DMS153 (cell line): ENCODE data around the gene B3GALT5.

Experiments
- DNase-seq: peaks from one replicate; lab custom pipeline; 2025; lab: John Stamatoyannopoulos, UW

B3GALT5 gene

DNA sequence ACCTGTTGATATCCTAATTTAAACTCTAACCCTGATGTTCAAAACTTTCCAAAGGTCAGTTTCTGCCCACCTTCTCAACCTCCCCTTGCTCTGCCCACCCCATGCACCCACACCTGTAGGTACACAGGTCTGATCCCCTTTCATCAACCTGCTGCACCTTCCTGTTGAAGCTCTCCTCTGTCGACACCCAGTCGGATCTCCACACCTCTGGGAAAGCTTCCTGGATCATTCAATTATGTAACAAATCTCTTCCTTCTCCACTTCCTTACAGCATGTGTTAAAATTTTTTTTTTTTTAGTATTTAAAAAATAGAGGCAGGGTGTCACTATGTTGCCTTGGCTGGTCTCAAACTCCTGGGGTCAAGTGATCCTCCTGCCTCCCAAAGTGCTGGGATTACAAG is 87.6 kb downstream of the B3GALT5 start:
- DNase-seq = no peak

DNA sequence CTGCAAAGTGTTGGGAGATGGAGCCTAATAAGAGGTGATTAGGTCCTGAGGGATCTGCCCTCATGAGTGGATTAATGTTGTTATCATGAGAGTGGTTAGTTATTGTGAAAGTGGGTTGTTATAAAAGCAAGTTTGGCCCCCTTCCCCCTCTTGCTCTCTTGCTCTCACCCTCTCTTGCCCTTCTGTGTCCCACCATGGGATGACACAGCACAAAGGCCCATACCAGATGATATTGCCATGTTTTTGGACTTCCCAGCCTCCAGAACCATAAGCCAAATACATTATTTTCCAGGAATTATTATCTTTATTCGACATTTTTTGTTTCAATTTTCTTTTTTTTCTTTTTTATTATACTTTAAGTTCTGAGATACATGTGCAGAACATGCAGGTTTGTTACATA is 90.8 kb downstream of the B3GALT5 start:
- DNase-seq = no peak

DNA sequence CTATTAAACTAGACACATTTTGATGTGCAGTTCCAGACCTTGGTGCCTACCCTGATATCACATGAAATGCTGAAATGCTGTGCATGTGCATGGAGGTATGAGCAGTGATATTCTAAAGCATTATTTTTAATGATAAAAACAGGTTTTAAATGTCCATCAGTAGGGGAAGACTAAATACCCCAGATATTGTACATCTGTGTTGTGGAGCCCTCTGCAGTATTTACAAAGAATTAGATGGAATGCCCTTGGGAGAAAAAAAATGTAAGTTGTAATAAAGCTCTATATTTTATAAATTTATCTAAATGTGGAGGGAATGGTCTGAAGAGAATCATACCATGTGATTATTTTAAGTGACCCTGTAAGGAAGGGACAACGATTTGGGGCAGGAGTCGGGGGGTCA is 93.1 kb downstream of the B3GALT5 start:
- DNase-seq = no peak

DNA sequence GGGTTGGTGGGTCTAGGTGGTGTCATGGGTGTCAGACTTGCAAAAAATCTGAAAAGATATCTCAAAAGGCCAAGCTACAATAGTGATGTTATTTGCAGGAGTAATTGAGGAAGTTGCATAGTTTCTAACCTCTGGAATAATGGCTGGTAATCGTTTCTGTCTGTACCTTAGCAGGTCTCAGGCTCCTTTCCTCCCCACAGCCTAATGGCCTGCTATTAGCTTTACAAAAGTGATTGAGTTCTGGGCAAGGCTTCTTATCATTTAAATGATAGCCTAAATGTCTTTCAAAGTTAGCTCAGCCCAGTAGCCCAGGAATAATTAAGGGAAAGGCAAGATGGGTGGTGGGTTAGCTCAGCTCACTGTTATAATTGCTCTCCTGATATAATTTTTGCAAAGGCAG is 94.6 kb downstream of the B3GALT5 start:
- DNase-seq = no peak

DNA sequence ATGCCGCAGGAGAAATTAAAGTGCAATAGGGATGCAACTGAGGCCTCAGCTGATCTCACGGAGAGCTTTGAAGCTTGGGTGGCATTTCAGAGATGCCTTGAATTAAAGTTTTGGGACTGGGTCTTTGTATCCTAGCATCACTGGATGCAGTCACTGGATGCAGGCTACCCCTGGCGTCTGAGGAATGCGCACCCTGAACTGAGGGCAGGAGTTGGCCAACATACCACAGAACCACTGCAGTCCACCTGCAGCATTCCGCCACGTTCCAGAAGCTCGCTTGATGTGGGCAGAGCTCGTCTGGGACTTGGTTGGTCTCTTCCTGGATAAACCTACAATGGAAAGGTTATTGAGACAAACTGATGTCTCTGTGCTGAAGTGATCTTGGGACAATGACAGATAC is 98.1 kb downstream of the B3GALT5 start:
- no peak for DNase-seq

DNA sequence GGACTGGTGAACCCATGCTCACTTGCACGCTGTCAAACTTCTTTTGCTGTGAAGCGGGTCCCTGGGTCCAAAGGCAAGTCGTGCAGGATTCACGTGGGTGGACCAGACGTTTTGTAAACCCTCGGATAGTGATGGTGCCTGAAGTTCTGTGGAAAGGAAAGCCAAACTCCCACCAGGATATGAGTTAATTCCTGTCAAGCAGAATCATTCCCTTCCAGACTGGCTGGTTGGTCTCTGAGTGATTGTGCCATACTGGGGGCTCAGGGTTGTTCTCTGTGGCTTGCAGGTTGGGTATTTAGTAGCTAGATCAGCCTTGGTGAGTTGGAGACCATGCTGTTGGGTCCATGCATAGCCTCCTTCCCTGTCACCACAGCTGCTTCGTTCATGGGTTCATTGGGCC is 99.5 kb downstream of the B3GALT5 start:
- no peak for DNase-seq

DNA sequence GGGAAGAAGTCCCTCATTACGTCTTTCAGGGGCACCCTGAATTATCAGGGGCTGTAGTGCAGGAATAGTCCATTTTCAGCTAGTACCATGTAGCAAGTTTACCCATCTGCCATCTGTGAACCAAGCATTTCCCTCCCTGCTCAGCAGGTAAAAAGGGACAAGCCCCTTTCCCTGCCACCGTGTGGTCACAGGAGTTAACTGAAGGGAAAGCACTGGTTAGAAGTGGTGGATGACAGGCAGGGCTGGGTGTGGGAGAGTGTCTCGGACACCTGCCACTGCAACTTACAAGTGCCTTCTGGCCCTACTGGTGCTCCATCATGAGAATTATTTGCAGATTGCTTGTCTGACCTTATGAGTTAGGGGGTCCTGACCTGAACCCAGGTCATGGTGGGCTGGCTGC is 100.2 kb downstream of the B3GALT5 start:
- DNase-seq = peak; percentile 66

DNA sequence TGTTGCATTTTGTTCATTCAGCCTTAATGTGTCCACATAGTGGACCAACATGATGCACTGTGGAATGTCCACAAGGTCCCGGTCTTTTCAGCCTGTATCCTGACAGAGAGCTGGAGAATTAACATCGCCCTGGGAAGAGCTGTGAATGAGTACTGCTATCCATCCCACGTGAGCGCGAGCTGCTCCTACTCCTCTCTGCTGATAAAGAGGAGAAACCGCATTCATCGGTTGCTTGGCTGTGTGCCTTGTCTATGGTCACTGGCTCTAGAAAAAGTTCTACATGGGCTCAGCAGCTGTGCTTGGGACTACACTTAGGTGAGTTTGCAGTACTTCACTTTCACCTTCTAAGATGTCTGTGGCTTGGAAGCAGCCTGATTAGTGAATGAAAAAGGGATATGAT is 101.2 kb downstream of the B3GALT5 start:
- no peak for DNase-seq

DNA sequence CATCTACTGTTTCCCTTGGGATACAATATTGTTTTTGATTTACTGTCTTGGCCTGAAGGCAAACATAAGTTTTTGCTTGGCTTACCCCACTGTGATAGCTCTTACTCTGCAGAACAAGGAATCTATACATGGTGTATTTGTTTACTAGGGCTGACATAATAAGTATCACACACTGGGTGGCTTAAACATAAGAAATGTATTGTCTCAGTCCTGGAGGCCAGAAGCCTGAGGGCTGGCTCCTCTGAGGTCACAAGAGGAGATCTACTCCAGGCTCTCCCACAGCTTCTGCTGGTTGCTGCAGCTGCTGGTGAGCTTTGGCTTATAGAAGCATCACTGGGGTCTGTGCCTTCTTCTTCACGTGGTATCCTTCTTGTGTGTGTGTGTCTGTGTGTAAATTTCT is 101.6 kb downstream of the B3GALT5 start:
- DNase-seq = no peak

DNA sequence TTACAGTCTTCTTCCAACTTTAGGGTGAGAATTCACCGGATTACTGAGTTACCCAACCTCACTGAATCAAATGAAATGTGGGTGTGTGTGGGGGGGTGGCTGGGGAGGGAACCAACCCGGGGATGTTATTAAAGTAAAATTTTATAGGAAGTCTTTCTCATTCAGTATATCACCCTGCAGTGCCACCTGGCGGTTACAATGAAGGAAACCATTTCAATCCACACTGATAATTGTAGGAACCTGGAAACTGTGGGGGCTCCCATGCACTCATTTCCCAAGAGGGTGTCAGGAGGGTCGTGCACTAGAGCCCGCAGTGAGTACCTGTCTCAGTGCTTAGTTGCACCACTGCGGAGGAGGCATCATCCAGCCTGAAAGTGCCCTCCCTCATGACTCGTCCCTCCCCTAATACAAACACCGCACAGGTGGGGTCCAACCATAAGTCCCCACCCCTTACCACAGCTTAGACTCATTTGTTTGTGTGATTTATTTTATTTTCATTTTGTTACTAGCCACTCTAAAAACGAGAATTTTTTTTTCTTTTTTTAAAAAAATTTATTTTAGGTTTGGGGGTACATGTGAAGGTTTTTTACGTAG is 103.2 kb downstream of the B3GALT5 start:
- peak; percentile 19 for DNase-seq

DNA sequence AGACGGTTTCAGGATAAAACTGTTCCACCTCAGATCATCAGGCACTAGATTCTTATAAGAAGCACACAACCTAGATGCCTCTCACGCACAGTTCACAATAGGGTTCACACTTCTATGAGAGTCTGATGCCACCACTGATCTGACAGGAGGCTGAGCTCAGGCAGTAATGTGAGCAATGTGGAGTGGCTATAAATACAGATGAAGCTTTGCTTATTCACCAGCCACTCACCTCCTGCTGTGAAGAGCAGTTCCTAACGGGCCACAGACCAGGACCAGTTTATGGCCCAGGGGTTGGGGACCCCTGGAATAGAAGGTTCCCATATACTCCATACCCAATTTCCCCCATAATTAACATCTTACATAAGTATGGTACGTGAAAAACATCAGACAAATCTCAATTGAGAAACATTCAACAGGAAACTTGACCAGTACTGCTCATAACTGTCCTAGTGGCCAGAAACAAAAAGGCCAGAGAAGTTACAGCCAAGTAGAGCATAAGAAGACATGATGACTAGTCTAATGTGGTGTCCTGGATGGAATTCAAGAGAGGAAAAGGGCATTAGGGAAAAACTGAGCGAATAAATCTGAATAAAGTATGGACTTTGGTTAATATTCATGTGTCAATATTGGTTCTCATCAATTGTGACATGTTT is 107.5 kb downstream of the B3GALT5 start:
- DNase-seq = no peak

DNA sequence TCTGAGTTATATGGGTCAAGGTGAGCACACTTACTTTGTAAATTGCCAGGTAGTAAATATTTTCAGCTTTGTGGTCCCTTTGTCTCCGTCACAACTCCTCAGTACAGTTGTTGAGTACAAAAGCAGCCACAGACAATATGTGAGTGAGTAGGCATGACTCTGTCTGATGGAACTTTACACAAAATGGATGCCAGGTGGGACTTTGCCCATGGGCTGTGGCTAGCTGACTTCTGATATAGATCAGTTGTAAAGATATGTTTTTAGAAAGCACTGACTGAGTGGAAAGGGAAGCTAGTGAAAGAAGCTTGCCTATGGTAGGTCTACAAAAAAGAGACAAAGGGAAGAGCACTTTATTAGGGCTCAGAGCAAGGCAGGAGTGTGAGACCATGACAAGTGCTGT is 109.1 kb downstream of the B3GALT5 start:
- no peak for DNase-seq
